Esophagus squamous epithelium (tissue), 4 donors: Measurements from ENCODE around the gene KCNK10.

Experiments used
- POLR2A ChIP-seq, 4 donors: fragments of 450-650 bp; IDR thresholded peaks; one replicate each; pipeline ENCODE4 v1.6.1; 2017; ENCODE audit warnings: antibody characterized with exemption in 4 of 4, mild to moderate bottlenecking in 4 of 4, moderate library complexity in 3 of 4
- TF ChIP-seq, protein P1 (sequence below), 6 experiments: fragments of 450-650 bp in 4 of 6; fragments of 200-600 bp in 2 of 6; sonication (generic) in 2 of 6; IDR thresholded peaks; one replicate each; pipeline ENCODE4 v1.5.1; 2016 to 2019; ENCODE audit warnings: antibody characterized with exemption in 6 of 6, mild to moderate bottlenecking in 4 of 6, moderate library complexity in 4 of 6

DNA sequence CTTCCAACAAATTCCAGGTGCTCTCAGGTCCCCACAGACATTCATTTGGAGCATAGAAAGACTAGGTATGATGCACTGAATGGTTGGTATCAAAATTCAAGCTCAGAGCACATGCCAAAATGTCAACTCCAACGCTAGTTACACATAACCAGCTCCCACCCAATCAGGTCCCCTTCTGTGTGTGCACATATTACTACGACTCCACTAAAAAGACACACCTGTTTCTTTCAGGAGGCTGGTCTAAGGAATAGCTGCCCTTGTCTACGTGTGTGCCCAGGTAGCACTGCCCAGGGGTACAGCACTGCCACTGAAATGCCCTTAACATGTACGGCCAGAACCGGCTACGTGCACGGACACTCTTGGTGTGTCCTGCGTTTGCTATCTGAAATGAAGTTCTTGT lies 138.1 kb downstream of the KCNK10 start:
- TF ChIP-seq, protein P1, sequence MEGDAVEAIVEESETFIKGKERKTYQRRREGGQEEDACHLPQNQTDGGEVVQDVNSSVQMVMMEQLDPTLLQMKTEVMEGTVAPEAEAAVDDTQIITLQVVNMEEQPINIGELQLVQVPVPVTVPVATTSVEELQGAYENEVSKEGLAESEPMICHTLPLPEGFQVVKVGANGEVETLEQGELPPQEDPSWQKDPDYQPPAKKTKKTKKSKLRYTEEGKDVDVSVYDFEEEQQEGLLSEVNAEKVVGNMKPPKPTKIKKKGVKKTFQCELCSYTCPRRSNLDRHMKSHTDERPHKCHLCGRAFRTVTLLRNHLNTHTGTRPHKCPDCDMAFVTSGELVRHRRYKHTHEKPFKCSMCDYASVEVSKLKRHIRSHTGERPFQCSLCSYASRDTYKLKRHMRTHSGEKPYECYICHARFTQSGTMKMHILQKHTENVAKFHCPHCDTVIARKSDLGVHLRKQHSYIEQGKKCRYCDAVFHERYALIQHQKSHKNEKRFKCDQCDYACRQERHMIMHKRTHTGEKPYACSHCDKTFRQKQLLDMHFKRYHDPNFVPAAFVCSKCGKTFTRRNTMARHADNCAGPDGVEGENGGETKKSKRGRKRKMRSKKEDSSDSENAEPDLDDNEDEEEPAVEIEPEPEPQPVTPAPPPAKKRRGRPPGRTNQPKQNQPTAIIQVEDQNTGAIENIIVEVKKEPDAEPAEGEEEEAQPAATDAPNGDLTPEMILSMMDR (IDR thresholded peaks at IDR 0.05) = no peak
- no peak for TF ChIP-seq POLR2A (IDR thresholded peaks at IDR 0.05)
